ENCODE data around the gene UBE4B. TPM values are rescaled to one million over a fixed set of nuclear protein-coding genes. Genes with fewer than 3 reads are reported as not detected.
"Not testable (repeated sequence)": the region's sequence is repeated elsewhere in the genome, so short reads cannot be mapped to it uniquely, and the experiment has no call there.

Gene UBE4B
- total RNA-seq, 2 donors from 2014 or later = 62.7 to 73.3 TPM

DNA sequence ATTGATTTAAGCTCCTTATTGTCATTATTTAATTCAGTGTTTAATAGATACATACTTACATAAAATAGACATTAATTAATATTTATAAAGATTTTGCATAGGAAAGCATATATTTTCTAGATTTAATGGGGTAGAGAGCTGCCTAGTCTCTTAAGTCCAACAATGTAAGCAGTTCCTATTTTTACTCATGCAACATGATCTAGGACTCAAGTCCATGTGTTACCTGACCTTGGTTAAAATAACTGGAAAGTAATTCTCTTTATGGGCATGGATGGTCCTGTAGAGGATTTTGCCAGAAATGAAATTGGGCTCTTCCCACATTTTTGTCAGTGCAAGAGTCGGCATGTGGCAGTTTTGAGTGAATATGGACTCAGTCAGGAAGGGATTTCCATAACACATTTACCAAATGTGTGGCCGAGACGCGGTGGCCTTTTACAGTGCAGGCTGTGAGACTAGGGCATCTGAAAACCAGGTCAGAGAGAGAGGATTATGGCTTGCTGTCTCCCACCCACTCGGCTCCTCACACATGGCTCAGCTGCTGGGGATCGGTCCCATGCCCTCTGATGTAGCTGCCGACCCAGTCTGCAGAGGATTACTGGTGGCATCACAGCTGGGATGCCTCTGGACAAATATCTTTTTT is 171.4 kb downstream of the UBE4B start:
- Histone ChIP-seq H3K36me3 (ENCODE audit: control insufficient read depth, insufficient read depth, low read length) (no peaks in the 10 kb centered on the region), H3K27me3 (ENCODE audit: control insufficient read depth, insufficient read depth, low read length, poor library complexity, severe bottlenecking) (no peaks in the 10 kb centered on the region), H3K9ac (ENCODE audit: extremely low read depth, low read length, poor library complexity, severe bottlenecking) (no peak overlapping the region), H3K27ac (ENCODE audit: low read depth, low read length) (no peak overlapping the region), H3K9me3 (ENCODE audit: control insufficient read depth, low read length) (no peaks in the 10 kb centered on the region), H3K4me1 (ENCODE audit: control insufficient read depth, insufficient read depth, low read length) (no peaks in the 10 kb centered on the region), H3K4me3 (ENCODE audit: low read length) (no peak overlapping the region)
- Mint-ChIP-seq H3K36me3 (ENCODE audit: low read depth) (no peaks in the 10 kb centered on the region), H3K9me3 (no peaks in the 10 kb centered on the region), H3K4me3 (no peak overlapping the region), H3K27me3 (ENCODE audit: insufficient read depth) (peaks cover 5% of the 10 kb centered on the region), H3K4me1 (no peaks in the 10 kb centered on the region), H3K27ac (no peak overlapping the region)
- 91 to 92% methylated on average over 4 to 7 of the region's 7 CpGs for WGBS, 2 experiments (ENCODE audit: insufficient coverage in 1 of 2, insufficient read length in 1 of 2)
- DNase-seq = no peak
- TF ChIP-seq CTCF (conservative IDR thresholded peaks at IDR 0.05) = no peak

- WGBS, 2 experiments (ENCODE audit: insufficient coverage in 1 of 2, insufficient read length in 1 of 2) = 86 to 87% methylated on average over 7 to 13 of the region's 14 CpGs
- not testable (repeated sequence) for H3K27me3 ChIP-seq (ENCODE audit: control insufficient read depth, insufficient read depth, low read length, poor library complexity, severe bottlenecking); H3K4me3 ChIP-seq (ENCODE audit: low read length); H3K27me3 Mint-ChIP-seq (ENCODE audit: insufficient read depth); H3K36me3 Mint-ChIP-seq (ENCODE audit: low read depth); H3K4me1 ChIP-seq (ENCODE audit: control insufficient read depth, insufficient read depth, low read length); H3K4me3 Mint-ChIP-seq; H3K4me1 Mint-ChIP-seq; H3K9me3 Mint-ChIP-seq; H3K36me3 ChIP-seq (ENCODE audit: control insufficient read depth, insufficient read depth, low read length); H3K27ac Mint-ChIP-seq; H3K27ac ChIP-seq (ENCODE audit: low read depth, low read length); H3K9ac ChIP-seq (ENCODE audit: extremely low read depth, low read length, poor library complexity, severe bottlenecking); DNase-seq; H3K9me3 ChIP-seq (ENCODE audit: control insufficient read depth, low read length)
These were observed 172.4 kb downstream of the UBE4B start for GRCh38 chr1:10205206-10205605.

DNA sequence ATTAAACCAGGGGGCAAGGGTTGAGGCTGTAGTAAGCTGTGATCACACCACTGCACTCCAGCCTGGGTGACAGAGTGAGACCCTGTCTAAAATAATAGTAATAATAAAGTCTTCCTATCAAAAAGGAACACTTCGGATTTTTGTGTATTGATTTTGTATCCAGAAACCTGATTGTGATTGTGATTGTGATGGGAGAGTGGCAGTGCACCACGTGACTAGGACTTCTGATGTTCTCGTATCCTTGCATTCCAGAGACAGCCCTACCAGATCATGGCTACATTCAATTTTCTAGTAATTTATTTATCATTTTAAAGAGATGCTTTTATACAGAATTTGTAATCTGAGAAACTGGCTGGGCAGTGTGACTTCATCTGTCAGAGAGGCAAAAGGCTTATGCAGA is 175.1 kb downstream of the UBE4B start:
- DNase-seq = no peak
- H3K4me1 ChIP-seq (ENCODE audit: control insufficient read depth, insufficient read depth, low read length) = no peaks in the 10 kb centered on the region
- peaks cover 5% of the 10 kb centered on the region for H3K27me3 Mint-ChIP-seq (ENCODE audit: insufficient read depth)
- H3K36me3 ChIP-seq (ENCODE audit: control insufficient read depth, insufficient read depth, low read length) = no peaks in the 10 kb centered on the region
- no peak overlapping the region for H3K9ac ChIP-seq (ENCODE audit: extremely low read depth, low read length, poor library complexity, severe bottlenecking)
- no peak for TF ChIP-seq CTCF (conservative IDR thresholded peaks at IDR 0.05)
- H3K27me3 ChIP-seq (ENCODE audit: control insufficient read depth, insufficient read depth, low read length, poor library complexity, severe bottlenecking) = no peaks in the 10 kb centered on the region
- no peaks in the 10 kb centered on the region for H3K36me3 Mint-ChIP-seq (ENCODE audit: low read depth)
- H3K4me1 Mint-ChIP-seq = peaks cover 11% of the 10 kb centered on the region
- H3K4me3 Mint-ChIP-seq = no peak overlapping the region
- 83% methylated on average over 3 of the region's 3 CpGs; no CpG with 5 or more reads in 1 of the 2 experiments for WGBS, 2 experiments (ENCODE audit: insufficient coverage in 1 of 2, insufficient read length in 1 of 2)
- no peak overlapping the region for H3K4me3 ChIP-seq (ENCODE audit: low read length)
- no peak overlapping the region for H3K27ac Mint-ChIP-seq
- no peaks in the 10 kb centered on the region for H3K9me3 Mint-ChIP-seq
- no peaks in the 10 kb centered on the region for H3K9me3 ChIP-seq (ENCODE audit: control insufficient read depth, low read length)
- H3K27ac ChIP-seq (ENCODE audit: low read depth, low read length) = no peak overlapping the region

- Mint-ChIP-seq H3K4me1 (peaks cover 16% of the 10 kb centered on the region), H3K9me3 (no peaks in the 10 kb centered on the region), H3K27me3 (ENCODE audit: insufficient read depth) (peaks cover 5% of the 10 kb centered on the region), H3K27ac (no peak overlapping the region), H3K36me3 (ENCODE audit: low read depth) (no peaks in the 10 kb centered on the region), H3K4me3 (peak overlapping the region; percentile 97)
- TF ChIP-seq CTCF (conservative IDR thresholded peaks at IDR 0.05) = no peak
- Histone ChIP-seq H3K4me1 (ENCODE audit: control insufficient read depth, insufficient read depth, low read length) (peaks cover under 1% of the 10 kb centered on the region), H3K36me3 (ENCODE audit: control insufficient read depth, insufficient read depth, low read length) (no peaks in the 10 kb centered on the region), H3K27ac (ENCODE audit: low read depth, low read length) (no peak overlapping the region), H3K4me3 (ENCODE audit: low read length) (no peak overlapping the region), H3K9me3 (ENCODE audit: control insufficient read depth, low read length) (no peaks in the 10 kb centered on the region), H3K9ac (ENCODE audit: extremely low read depth, low read length, poor library complexity, severe bottlenecking) (no peak overlapping the region), H3K27me3 (ENCODE audit: control insufficient read depth, insufficient read depth, low read length, poor library complexity, severe bottlenecking) (no peaks in the 10 kb centered on the region)
- no peak for DNase-seq
- WGBS, 2 experiments (ENCODE audit: insufficient coverage in 1 of 2, insufficient read length in 1 of 2) = 96 to 99% methylated on average over 11 of the region's 11 CpGs
These were observed 175.8 kb downstream of the UBE4B start for GRCh38 chr1:10208537-10208936.
